ENCODE data around the gene OSBPL7.

Gene OSBPL7

DNA sequence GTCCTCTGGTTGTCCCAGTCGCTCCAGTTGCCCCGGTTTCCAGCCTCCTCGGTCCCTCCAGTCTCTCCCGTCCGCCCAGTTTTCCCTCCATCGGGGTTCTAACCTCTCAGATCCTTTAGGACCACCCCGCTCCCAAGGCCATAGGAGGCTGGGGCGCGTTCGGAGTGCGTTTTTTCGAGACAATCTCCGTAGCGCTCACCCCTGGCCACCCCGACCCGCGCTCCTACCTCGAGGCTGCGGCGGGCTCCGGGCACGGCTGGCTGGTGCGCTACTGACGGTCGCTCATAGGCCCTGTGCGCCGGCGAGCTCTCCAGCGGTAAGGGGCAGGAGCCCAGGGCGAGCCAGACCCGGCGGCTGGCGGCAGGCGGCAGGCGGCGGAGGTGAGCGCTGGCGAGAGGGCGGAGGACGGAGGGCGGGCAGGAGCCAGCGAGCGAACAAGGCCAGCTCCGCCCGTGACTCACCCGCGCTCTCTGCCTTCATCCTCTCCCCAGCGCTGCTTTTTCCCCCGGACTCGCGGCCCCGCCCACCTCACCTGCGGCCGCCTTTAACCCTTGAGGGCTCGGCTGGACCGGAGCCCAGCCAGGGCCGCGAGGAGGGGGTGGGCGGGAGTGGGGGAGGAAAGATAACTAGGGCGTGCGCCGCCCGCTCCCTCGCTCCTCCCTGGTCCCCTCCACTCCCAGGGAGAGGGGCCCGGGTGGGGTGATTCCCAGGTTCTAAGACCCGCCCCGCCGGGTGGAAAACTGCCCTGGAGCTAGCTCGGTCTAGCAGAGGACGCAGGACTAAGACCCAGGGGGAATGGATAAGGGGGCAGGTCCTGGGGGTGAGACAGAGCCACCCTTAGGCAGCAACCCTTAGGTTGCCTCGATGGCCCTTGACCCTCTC lies 29.3 kb upstream of the OSBPL7 start, which contains the start of gene SP6:
SP6 (minus strand) TSS at position 472 of the 882 bp plus-strand sequence. CDS start 2,734 bp downstream, outside the sequence.
- DNase-seq = peak; percentile 83
- in situ Hi-C loops (cut with HindIII; ENCODE audit: low pct_ligation_motif_present, low pct_unique_long_range_greater_than_20kb, low sequenced_read_pairs) = no loop called here

DNA sequence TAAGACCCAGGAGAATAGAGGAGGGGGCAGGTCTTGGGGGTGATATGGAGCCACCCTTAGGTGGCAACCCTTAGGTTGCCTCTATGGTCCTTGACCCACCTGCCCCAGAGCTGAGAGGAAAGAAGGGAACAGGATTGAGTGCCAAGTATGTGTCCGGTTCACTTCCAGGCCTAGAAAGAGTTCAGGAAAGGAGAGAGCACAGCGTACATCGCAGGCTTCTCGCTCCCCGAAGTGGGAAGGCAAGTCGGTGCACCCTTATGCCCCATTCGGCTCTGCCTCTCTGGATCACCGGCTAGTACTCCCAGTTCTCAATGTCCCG lies 28.7 kb upstream of the OSBPL7 start:
- in situ Hi-C loops (cut with HindIII; ENCODE audit: low pct_ligation_motif_present, low pct_unique_long_range_greater_than_20kb, low sequenced_read_pairs) = no loop called here
- no peak for DNase-seq

DNA sequence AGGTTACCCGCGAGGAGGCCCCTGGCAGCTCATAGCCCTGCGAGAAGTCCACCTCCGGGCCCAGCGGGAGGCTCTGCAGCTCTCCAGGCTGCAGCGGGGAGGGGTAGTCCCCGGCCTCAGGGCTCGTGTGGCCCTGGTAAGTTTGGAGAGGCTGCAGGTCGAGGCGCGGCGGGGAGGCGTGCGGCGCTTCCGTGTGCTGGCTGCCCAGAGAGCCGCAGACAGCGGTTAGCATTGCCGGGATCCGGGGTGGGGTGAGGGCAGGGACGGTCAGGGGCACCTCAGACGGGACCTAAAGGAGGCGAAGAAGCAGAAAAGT lies 26.6 kb upstream of the OSBPL7 start:
- in situ Hi-C loops (cut with HindIII; ENCODE audit: low pct_ligation_motif_present, low pct_unique_long_range_greater_than_20kb, low sequenced_read_pairs) = no loop called here
- DNase-seq = no peak

DNA sequence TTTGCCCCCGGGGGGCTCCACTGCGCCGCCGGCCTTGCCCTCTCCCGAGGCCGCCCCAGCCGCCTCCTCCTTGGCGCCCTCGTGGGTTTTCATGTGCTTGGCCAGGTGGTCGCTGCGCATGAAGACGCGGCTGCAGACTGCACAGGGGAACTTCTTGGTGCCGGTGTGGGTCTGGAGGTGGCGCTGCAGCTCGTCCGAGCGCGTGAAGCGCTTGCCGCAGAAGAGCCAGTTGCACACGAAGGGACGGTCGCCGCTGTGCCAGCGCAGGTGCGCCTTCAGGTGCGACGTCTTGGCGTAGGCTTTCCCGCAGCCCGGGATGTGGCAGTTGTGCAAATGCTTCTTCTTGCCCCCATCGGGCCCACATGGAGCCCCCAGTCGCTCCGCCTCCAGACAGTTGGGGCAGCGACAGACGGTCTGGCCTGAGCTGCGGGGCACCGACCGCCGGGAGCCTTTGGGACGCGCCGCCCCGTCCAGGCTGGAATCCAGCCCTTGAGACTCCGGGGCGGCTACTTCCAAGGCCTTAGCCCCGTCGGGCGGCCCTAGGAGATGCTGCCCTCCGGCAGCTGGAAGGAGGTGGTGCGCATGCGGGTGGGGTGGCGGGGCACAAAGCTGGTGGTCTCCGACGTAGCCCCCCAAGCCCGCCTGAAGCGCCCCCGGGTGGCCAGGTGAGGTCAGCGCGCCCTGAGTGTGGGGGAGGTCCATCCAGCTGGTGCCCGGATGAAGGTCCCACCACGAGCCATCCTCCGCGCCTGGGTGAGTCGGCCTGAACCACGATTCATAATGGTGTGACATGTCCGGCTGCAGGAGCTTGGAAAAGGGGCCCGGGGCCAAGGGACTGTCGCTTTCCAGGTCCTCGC lies 26.0 kb upstream of the OSBPL7 start:
- DNase-seq = no peak
- in situ Hi-C loops (cut with HindIII; ENCODE audit: low pct_ligation_motif_present, low pct_unique_long_range_greater_than_20kb, low sequenced_read_pairs) = no loop called here

DNA sequence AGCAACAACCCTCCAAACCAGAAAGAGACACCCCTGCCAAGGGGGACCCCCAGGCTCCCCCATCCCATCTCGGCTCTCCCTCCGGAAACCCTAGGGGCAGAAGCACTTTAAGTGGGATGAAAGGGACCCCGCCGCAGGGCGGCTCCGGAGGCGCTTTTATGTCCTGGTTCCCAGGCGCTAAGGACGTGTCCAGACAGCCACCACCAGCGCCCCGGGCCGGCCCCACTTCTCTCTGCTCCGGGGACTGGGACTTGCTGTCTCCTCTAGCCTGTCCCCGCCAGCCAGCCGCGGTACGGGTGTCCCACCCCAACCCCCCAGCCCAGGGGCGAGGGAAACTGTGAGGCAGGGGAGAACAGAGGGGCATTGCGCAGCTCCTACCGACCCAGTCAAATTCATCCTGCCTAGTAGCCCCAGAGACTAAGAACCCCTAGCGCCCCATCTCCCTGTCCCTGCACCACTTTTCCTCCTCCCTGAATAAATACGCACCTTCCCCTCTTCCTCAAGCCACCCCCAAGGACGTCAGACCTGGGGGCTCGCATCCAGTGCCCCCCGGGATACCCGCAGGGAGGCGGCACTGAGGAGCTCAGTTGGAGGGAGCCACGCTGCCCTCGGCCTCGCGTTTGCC lies 25.2 kb upstream of the OSBPL7 start:
- in situ Hi-C loops (cut with HindIII; ENCODE audit: low pct_ligation_motif_present, low pct_unique_long_range_greater_than_20kb, low sequenced_read_pairs) = no loop called here
- DNase-seq = no peak

DNA sequence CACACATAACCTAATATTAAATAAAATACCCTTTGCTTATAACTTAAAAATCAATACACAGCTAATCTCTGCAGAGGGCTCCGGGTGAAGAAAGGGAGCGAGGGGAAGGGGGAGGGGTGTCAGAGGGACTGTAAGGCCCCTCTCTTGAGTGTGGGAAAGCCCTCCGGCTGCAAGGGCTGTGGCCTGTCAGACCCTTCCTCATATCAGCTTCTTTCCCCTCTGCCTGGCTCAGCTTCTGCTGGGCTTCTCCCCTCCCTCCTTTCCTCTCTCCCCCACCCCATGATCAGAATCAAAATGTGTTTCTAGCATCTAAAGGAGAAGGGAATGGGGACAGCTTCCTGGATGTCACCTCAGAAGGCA lies 24.1 kb upstream of the OSBPL7 start:
- no peak for DNase-seq
- in situ Hi-C loops (cut with HindIII; ENCODE audit: low pct_ligation_motif_present, low pct_unique_long_range_greater_than_20kb, low sequenced_read_pairs) = no loop called here

DNA sequence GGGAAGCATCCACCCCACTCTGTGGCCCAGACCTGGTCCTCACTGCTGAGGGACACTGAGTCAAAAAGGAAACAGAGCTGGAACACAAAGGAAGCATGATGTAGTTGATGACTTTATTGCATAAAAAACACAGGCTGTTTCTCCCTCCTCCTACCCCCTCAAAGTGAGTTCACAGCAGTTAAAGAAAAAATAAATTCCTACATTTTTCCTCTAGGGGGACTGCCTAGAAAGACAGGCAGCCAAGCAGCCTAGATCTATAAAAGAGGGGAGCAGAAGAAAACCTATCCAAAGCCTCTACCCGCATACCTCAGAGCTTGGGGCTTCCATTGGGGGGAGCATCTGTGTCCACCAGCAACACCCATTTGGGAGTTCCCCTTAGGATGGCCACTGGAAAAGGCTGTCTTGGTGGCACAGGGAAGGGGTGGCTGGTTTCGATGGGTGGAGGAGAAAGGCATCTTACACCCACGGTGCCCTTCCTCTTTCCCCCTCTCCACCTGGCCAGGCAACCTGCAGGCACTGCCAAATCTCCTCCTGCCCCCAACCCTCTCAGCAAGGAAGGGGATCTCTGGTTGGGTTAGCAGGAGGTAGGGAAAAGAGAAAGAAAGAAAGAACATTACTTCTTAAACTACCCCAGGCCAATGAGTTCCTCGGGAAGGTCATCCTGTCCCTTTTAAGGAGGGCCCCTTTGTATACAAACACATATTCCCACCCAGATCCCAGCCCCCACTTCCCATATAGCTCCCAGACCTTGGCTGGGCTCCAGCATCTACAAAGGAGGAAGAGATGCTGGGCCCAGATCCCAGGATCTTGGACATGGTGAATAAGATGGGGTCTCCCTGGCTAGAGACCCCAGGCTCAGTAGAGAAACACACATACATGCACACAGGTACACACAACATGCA lies 23.5 kb upstream of the OSBPL7 start:
- peak; percentile 48 for DNase-seq
- in situ Hi-C loops (cut with HindIII; ENCODE audit: low pct_ligation_motif_present, low pct_unique_long_range_greater_than_20kb, low sequenced_read_pairs) = no loop called here

DNA sequence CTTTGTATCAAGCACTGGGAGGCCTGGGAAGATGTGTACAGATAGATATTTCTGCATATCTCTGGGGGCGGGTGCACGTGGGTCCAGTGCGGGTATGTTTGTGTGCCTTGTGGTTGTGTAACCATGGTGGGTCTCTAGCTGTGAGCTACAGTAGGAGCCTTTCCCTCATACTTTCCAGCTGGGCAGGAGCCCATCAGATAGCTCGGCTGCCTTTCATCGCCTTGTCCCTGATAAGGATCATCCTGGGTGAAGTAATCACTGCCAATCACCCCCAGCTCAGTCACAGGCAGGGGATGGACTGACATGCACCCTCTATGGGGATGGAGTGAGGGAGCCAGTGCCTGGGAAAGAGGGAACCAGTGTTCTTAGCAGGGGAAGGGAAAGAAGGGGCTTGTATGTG lies 22.6 kb upstream of the OSBPL7 start:
- in situ Hi-C loops (cut with HindIII; ENCODE audit: low pct_ligation_motif_present, low pct_unique_long_range_greater_than_20kb, low sequenced_read_pairs) = no loop called here
- DNase-seq = no peak

DNA sequence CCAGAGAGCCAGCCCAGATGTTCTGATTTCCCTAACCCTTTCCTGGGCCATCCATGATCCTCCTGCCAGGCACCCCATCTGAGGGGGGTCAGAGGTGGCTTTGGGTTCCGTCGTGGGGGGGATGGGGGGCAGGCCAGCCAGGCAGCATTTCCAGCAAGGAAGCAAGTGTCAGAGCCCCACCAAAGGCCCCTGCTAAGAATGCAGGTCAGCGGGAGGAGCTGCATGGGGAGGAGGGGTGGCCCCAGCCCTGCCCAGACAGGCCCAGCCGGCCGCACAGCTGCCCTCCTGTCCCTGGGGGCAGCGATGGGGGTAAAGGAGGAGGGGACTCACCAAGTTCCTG lies 21.8 kb upstream of the OSBPL7 start:
- no peak for DNase-seq
- in situ Hi-C loops (cut with HindIII; ENCODE audit: low pct_ligation_motif_present, low pct_unique_long_range_greater_than_20kb, low sequenced_read_pairs) = no loop called here

DNA sequence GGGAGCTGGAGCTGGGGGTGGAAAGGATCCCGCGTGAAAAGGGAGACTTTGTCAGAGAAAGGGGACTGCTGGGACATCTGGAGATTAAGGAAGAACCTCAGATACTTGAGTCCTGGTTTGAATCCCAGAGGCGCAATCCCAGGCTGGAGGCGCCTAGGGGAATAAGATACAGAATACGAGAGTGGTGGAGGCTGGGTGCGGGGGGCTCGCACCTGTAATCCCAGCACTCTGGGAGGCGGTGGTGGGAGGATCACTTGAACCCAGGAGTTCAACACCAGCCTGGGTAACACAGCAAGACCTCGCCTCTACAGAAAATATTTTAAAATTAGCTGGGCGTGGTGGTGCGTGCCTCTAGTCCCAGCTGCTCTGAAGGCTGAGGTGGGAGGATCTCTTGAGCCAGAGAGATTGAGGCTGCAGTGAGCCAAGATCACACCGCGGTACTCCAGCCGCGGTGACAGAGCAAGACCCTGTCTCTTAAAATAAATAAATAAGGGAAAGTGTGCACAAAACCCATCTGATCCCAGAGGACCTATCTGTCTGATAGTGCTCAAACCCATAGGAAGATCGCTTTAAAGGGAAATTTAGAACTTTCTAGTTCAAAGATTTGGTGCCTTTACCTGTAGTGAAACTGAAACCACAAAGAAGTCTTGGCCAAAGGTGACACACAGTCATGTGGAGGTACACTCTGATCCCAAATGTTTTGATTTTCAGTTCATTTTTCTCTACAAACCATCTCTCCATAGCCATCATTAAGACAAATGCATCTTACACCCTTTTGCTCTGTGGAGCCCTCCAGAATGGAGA lies 20.1 kb upstream of the OSBPL7 start:
- no peak for DNase-seq
- in situ Hi-C loops (cut with HindIII; ENCODE audit: low pct_ligation_motif_present, low pct_unique_long_range_greater_than_20kb, low sequenced_read_pairs) = no loop called here

DNA sequence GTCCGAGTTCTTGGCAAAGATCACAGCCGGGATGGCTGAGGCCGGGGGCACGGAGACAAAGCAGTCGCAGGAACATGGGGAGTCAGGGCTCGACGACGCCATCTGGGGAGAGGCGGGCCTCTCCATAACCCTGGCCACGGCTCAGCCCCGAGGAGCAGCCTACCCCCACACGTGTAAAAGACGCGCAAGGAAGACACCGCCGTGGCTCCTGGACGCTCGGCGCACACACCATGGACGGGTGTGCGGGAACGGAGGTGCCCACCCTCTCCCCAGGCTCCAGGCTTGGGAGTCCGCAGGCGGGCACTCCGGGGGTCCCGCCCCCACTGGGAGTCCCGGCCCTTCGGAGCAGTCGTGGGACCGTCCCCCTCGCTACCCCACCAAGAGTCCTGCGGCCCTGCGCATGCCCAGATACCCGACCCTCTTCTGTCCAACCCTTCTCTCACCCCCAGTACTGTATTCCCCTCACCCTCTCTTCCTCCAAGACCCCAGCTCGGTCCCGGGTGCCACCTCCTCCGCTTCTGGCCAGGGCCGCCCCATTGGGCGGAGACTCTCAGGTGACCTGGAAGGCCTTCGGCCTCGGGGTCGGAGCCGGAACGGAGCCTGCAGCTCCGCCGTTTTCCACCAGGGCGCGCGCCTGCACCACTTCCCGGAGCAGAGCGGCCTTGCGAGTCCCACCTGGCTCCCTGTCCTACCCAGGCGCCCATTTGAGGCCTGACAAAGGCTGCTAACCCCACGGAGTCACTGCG lies 19.3 kb upstream of the OSBPL7 start, which contains the start of gene SCRN2:
SCRN2 (minus strand) TSS at position 532 of the 746 bp plus-strand sequence; CDS start at position 102, 430 bp downstream.
- DNase-seq = peak; percentile 90
- in situ Hi-C loops (cut with HindIII; ENCODE audit: low pct_ligation_motif_present, low pct_unique_long_range_greater_than_20kb, low sequenced_read_pairs) = no loop called here

DNA sequence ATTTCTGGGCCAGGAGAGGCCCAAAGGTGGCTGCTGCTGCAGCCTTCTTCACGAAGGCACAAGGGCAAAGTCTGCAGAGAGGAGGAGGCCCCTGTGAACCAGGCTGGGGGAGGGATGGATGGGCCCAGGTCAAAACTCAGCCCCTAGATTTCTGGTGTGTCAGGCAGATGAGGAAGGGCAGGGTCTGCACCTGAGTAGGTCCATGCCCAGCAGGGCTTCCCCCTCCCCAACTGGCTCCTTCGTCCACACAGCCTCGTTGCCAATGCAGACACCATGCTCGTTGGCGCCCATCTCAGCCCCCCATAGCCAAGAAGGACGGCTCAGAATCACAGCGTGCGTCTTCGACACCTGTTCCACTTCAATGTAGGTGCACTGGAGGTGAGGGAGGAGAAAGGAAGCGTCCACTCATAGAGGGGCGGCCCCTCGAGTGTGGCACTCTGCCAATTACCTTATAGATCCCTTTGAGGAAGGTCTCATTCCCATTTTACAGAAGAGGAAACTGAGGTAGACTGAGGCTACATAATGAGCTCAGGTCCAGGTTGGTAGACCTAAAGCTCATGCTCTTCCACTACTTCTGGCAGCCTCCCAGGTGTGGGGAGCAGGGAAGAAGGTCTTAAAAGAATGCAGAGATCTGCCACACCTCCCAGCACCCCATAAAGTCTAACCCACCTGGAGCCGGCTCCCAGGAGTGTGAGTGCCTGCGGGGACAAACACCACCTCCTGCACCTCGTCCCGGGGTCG lies 18.6 kb upstream of the OSBPL7 start:
- in situ Hi-C loops (cut with HindIII; ENCODE audit: low pct_ligation_motif_present, low pct_unique_long_range_greater_than_20kb, low sequenced_read_pairs) = no loop called here
- no peak for DNase-seq

DNA sequence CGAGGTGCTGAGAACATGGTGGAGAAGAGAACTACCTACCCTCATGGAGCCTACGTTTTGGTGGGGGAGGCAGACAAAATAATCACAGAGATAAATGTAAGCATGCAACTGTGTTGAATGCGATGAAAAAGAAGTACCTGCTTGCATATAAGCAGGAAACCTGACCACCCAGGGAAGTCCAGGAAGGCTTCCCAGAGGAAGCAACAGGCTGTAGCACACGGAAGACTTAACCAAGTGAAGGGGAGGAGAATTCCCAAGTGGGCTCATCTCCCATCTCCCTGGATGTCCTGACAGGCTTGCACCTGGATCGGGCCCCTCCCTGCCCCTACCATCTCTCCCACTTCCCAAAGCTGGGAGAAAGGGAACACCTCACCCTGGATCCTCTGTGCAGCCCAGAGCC lies 17.5 kb upstream of the OSBPL7 start:
- DNase-seq = no peak
- in situ Hi-C loops (cut with HindIII; ENCODE audit: low pct_ligation_motif_present, low pct_unique_long_range_greater_than_20kb, low sequenced_read_pairs) = no loop called here

DNA sequence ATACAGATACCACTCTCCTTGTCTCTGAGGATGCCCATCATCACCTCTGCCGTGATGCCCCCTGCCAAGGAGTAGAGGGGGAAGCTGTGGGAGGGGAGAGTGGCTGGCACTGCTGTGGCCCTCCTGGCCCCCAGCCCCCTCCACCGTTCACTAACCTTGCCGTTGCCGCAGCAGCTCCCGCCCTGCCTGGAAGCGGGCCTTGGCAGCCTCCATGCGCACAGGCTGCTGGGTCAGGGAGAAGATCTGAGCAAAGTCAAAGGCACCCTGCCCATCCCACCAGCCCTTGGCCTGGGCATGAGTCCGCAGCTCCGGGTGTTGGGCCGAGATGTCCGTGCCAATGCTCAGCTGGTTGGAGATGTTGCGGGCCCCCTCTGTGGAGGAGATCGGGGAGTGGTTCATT lies 17.0 kb upstream of the OSBPL7 start:
- in situ Hi-C loops (cut with HindIII; ENCODE audit: low pct_ligation_motif_present, low pct_unique_long_range_greater_than_20kb, low sequenced_read_pairs) = no loop called here
- DNase-seq = no peak

DNA sequence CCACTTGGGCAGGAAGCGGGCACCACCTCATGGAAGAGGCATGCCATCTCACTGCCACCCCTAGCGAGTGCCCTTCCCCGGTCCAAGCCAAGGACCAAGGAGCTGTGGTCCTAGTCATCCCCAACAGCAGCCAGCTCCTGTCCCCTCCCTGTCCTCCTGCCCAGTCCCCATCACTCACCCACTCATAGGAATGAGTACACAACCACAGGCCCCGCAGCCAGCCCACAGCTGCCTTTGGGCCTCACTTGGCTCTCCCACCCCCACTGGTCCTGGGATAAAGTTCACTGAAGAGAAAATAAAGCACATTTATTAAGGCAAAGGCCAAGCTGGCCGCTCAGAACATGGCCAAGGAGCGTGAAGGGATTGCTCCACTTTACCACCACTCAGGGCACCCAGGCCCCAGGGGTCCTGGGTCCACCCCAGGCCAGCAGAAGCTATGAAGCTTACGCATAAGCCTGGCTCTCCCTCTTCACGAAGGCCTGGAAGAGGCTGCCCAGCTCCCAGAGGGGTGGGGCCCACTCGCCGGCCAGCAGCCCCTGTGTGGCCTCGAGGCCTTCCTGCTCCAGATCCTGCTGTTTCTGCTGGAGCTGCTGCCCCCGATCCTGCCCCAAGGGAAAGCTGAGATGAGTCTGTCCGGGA lies 15.9 kb upstream of the OSBPL7 start:
- no peak for DNase-seq
- in situ Hi-C loops (cut with HindIII; ENCODE audit: low pct_ligation_motif_present, low pct_unique_long_range_greater_than_20kb, low sequenced_read_pairs) = no loop called here

DNA sequence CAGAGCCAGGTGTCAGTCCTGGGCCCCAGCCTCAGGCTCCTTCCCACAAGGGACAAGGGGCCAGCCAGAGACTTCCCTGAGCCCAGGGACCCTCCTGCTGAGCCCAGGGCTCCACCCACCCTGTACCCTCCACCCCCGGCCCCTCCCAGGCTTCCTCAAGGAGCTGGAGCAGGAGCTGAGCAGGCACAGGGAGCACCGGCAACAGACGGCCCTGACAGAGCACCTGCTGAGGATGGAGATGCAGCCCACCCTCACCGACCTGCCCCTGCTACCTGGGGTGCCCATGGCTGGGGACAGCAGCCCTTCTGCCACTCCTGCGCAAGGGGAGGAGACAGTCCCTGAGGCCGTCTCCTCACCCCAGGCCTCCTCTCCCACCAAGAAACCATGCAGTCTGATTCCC lies 15.0 kb upstream of the OSBPL7 start:
- no peak for DNase-seq
- in situ Hi-C loops (cut with HindIII; ENCODE audit: low pct_ligation_motif_present, low pct_unique_long_range_greater_than_20kb, low sequenced_read_pairs) = no loop called here

Data from ACHN (cell line).